ENCODE results near the gene RPA1. TPM values are rescaled to one million over a fixed set of nuclear protein-coding genes. Genes with fewer than 3 reads are reported as not detected.

Gene RPA1
- total and polyA plus RNA-seq, 4 donors: 9.2 to 29.5 (median 11.9) TPM

DNA sequence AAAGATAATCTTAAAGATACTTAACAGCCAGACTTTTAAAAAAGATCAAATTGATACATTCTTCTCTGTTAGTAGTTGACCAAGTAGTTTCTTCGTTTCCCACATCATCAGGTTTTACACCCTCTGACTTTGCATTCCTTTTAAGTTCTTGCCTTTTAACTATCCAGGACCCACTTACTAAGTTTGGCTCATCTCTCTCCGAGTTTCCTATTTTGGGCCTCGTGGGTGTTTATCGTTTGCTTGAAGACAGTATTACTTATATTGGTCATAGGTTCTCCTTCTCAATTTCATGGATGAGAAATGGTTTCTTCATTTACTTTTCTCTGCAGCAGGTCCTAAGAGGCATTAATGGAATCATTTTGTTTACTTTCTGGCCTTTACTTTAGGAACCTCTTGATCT, 43.2 kb downstream of the RPA1 start (continued):
- TF ChIP-seq, protein P1, sequence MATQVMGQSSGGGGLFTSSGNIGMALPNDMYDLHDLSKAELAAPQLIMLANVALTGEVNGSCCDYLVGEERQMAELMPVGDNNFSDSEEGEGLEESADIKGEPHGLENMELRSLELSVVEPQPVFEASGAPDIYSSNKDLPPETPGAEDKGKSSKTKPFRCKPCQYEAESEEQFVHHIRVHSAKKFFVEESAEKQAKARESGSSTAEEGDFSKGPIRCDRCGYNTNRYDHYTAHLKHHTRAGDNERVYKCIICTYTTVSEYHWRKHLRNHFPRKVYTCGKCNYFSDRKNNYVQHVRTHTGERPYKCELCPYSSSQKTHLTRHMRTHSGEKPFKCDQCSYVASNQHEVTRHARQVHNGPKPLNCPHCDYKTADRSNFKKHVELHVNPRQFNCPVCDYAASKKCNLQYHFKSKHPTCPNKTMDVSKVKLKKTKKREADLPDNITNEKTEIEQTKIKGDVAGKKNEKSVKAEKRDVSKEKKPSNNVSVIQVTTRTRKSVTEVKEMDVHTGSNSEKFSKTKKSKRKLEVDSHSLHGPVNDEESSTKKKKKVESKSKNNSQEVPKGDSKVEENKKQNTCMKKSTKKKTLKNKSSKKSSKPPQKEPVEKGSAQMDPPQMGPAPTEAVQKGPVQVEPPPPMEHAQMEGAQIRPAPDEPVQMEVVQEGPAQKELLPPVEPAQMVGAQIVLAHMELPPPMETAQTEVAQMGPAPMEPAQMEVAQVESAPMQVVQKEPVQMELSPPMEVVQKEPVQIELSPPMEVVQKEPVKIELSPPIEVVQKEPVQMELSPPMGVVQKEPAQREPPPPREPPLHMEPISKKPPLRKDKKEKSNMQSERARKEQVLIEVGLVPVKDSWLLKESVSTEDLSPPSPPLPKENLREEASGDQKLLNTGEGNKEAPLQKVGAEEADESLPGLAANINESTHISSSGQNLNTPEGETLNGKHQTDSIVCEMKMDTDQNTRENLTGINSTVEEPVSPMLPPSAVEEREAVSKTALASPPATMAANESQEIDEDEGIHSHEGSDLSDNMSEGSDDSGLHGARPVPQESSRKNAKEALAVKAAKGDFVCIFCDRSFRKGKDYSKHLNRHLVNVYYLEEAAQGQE (IDR thresholded peaks at IDR 0.05): no peak
- TF ChIP-seq FOXA1 (IDR thresholded peaks at IDR 0.05) (no peak), RAD21 (IDR thresholded peaks at IDR 0.05) (no peak)

DNA sequence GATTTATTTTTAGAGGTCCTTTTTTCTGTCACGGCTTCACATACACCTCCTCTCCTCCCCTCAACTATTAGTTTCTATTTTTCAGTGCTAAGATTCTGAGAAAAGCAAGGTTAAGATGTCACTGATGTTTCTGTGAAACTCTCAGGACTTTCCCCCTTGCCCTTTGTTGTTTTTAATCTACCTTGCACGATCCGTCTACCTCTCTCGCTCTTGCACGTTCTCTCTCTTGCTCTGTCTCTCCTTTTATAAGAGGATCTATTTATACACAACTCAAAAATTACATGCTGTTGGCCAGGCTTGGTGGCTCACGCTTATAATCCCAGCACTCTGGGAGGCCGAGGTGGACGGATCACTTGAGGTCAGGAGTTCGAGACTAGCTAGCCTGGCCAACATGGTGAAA, 43.6 kb downstream of the RPA1 start:
- H3K27ac ChIP-seq (ENCODE audit: low read depth in 1 of 2, low read length in 2 of 2): no peak overlapping the region
- WGBS: 95% methylated on average over 9 of the region's 9 CpGs
- H3K36me3 ChIP-seq (ENCODE audit: control insufficient read depth in 4 of 4, insufficient read depth in 3 of 4, low read depth in 1 of 4, low read length in 3 of 4): peaks cover 5 to 41% (median 31%) of the 10 kb centered on the region in 4 donors
- H3K4me3 ChIP-seq (ENCODE audit: low read depth in 1 of 3, low read length in 3 of 3): no peak overlapping the region
- H3K4me1 ChIP-seq (ENCODE audit: control insufficient read depth in 4 of 4, insufficient read depth in 4 of 4, low read length in 3 of 4): no peaks in the 10 kb centered on the region
- H3K27me3 ChIP-seq (ENCODE audit: control insufficient read depth in 4 of 4, insufficient read depth in 4 of 4, low read length in 3 of 4): no peaks in the 10 kb centered on the region
- DNase-seq (ENCODE audit: low spot score): no peak
- no peaks in the 10 kb centered on the region for H3K9me3 ChIP-seq (ENCODE audit: control insufficient read depth in 4 of 4, low read length in 3 of 4)
- no peak for TF ChIP-seq FOXA2 (IDR thresholded peaks at IDR 0.05)
- TF ChIP-seq ZBTB33 (IDR thresholded peaks at IDR 0.05): no peak
- no peak for TF ChIP-seq EGR1 (IDR thresholded peaks at IDR 0.05; ENCODE audit: low read depth in 2 of 2)
- TF ChIP-seq YY1 (IDR thresholded peaks at IDR 0.05): no peak
- TF ChIP-seq, protein P1 (IDR thresholded peaks at IDR 0.05): no peak
- no peak for TF ChIP-seq RXRA (IDR thresholded peaks at IDR 0.05)
- TF ChIP-seq, protein P2, sequence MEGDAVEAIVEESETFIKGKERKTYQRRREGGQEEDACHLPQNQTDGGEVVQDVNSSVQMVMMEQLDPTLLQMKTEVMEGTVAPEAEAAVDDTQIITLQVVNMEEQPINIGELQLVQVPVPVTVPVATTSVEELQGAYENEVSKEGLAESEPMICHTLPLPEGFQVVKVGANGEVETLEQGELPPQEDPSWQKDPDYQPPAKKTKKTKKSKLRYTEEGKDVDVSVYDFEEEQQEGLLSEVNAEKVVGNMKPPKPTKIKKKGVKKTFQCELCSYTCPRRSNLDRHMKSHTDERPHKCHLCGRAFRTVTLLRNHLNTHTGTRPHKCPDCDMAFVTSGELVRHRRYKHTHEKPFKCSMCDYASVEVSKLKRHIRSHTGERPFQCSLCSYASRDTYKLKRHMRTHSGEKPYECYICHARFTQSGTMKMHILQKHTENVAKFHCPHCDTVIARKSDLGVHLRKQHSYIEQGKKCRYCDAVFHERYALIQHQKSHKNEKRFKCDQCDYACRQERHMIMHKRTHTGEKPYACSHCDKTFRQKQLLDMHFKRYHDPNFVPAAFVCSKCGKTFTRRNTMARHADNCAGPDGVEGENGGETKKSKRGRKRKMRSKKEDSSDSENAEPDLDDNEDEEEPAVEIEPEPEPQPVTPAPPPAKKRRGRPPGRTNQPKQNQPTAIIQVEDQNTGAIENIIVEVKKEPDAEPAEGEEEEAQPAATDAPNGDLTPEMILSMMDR (IDR thresholded peaks at IDR 0.05; ENCODE audit: low read depth, low read length, missing input control): no peak
- no peak for TF ChIP-seq HNF4G (IDR thresholded peaks at IDR 0.05)
- TF ChIP-seq RAD21 (IDR thresholded peaks at IDR 0.05): no peak
- TF ChIP-seq JUND (IDR thresholded peaks at IDR 0.05): no peak
- no peak for TF ChIP-seq NR2F2 (IDR thresholded peaks at IDR 0.05)
- TF ChIP-seq GABPA (IDR thresholded peaks at IDR 0.05 in 1 of 2, conservative IDR thresholded peaks at IDR 0.05 in 1 of 2): no peak
- no peak for TF ChIP-seq HNF4A (conservative IDR thresholded peaks at IDR 0.05)
- TF ChIP-seq SP1 (IDR thresholded peaks at IDR 0.05): no peak
- no peak for TF ChIP-seq MAX (IDR thresholded peaks at IDR 0.05)
- no peak for TF ChIP-seq TAF1 (conservative IDR thresholded peaks at IDR 0.05)
- TF ChIP-seq, protein P3, sequence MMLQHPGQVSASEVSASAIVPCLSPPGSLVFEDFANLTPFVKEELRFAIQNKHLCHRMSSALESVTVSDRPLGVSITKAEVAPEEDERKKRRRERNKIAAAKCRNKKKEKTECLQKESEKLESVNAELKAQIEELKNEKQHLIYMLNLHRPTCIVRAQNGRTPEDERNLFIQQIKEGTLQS (IDR thresholded peaks at IDR 0.05): no peak
- no peak for TF ChIP-seq FOXA1 (IDR thresholded peaks at IDR 0.05)
- H3K9ac ChIP-seq (ENCODE audit: low read depth in 1 of 2, low read length in 2 of 2): no peak overlapping the region
